ENCODE results near the gene ADCY2. TPM values are rescaled to one million over a fixed set of nuclear protein-coding genes. Genes with fewer than 3 reads are reported as not detected.

The ADCY2 gene
- total and polyA plus RNA-seq, 2 experiments from 2014 or later: 2.2 to 4.7 TPM

DNA sequence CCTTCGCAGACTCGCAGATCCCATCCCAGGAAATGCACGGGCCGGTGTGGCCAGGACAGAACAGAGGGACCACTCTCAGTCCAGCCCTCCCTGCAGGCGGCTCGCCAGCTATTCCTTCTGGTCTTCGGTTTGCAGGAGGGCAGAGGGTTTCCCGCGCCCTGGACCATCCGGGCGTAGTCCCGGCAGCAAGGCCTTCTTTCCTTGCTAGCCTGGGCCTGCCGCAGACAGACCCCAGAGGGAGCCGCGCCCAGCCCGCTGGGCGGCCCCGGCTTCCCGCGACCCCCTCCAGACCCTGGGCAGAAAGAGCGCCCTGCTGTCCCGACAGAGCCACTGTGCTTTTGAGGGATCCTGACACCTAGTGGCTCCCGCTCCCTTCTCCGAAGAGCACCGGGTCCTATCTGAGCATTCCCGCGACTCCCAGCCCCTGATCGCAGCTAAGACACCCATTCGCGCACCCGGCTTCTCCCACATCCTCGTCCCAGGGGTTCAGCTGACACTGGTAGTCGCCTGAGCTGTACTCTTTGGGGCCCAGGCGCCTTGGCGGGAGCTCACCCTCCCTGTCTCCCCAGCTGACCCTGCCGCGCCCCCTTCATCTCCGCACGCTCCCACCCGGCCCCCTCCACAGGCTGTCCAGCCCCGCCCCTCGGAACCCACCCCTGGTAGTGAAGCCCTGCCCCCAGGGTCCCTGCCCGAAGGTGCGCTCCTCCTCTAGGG is 453.9 kb downstream of the ADCY2 start:
- Histone ChIP-seq H3K4me3 (peak overlapping the region; percentile 72), H3K36me3 (no peaks in the 10 kb centered on the region), H3K9me3 (ENCODE audit: low read depth) (no peaks in the 10 kb centered on the region), H3K27ac (no peak overlapping the region), H3K4me1 (ENCODE audit: low read depth) (no peaks in the 10 kb centered on the region), H3K27me3 (no peaks in the 10 kb centered on the region)
- peak; percentile 14 to 72 for DNase-seq (ENCODE audit: low read depth in 1 of 2, low spot score in 1 of 2)
- TF ChIP-seq, protein P1, sequence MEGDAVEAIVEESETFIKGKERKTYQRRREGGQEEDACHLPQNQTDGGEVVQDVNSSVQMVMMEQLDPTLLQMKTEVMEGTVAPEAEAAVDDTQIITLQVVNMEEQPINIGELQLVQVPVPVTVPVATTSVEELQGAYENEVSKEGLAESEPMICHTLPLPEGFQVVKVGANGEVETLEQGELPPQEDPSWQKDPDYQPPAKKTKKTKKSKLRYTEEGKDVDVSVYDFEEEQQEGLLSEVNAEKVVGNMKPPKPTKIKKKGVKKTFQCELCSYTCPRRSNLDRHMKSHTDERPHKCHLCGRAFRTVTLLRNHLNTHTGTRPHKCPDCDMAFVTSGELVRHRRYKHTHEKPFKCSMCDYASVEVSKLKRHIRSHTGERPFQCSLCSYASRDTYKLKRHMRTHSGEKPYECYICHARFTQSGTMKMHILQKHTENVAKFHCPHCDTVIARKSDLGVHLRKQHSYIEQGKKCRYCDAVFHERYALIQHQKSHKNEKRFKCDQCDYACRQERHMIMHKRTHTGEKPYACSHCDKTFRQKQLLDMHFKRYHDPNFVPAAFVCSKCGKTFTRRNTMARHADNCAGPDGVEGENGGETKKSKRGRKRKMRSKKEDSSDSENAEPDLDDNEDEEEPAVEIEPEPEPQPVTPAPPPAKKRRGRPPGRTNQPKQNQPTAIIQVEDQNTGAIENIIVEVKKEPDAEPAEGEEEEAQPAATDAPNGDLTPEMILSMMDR (IDR thresholded peaks at IDR 0.05; ENCODE audit: low read depth, low read length): peak; percentile 19

DNA sequence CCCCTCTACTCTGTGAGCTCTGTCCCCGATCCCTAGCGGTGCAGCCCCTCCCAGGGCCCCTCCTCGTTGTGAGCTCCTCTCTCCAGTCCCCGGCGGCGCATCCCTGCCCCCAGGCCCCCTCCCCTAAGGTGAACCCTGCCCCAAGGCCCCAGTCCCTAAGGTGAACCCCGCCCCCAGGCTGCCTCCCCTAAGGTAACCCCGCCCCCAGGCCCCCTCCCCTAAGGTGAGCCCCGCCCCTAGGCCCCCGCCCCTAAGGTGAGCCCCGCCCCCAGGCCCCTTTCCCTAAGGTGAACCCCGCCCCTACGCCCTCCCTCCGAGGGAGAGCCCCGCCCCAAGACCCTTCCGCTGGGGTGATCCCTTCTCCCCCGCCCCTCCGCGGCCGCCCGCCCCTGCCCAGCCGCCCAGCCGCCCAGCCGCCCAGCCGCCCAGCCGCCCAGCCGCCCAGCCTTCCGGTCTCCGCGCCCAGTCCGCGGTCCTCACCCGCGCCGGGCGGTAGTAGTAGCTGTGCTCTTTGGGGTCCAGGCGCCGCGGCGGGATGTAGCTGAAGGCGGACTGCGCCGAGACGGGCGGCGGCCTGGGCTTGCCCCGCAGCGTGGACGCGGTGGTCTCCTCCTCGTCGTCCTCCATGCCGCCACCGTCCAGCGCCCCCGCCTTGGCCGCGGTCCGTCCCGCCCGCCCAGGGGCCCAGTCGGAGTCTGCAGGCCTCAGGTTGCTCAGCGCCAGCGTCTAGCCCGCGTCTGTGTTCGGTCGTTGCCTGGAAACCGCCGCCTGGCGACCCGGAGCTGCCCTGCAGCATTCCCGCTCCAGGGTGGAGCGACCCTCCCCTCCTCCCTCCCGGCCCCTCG is 454.7 kb downstream of the ADCY2 start, which contains the start of gene CFAP90:
Gene CFAP90 (minus strand): TSS at position 739 of the 845 bp plus-strand sequence. CDS start 112 bp downstream, at position 627.
- Histone ChIP-seq H3K9me3 (ENCODE audit: low read depth) (no peaks in the 10 kb centered on the region), H3K27ac (no peak within 1 kb of the TSS), H3K36me3 (no peaks in the 10 kb centered on the region), H3K4me3 (peak within 1 kb of the TSS; percentile 72), H3K27me3 (no peaks in the 10 kb centered on the region), H3K4me1 (ENCODE audit: low read depth) (no peaks in the 10 kb centered on the region)
- TF ChIP-seq, protein P1 (IDR thresholded peaks at IDR 0.05; ENCODE audit: low read depth, low read length): peak; percentile 56
- DNase-seq (ENCODE audit: low read depth in 1 of 2, low spot score in 1 of 2): peak; percentile 66 to 86

DNA sequence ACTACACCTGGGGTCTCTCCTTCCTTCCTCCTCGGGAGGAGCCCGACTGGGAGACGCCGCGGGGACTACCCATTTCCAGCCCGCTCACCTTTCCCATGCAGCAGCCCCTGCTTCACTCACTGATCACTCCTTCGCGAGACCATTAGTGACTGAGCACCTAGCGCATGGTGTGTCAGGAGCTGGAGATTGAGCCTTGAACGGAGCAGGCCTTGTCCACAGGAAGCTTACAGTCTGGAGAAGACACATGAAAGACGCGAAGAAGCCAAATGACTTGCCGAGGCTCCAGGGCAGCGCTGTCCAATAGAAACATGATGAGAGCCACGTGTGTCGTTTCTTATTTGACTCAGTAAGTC is 455.3 kb downstream of the ADCY2 start:
- Histone ChIP-seq H3K36me3 (no peaks in the 10 kb centered on the region), H3K4me1 (ENCODE audit: low read depth) (no peaks in the 10 kb centered on the region), H3K4me3 (peak overlapping the region; percentile 72), H3K27me3 (no peaks in the 10 kb centered on the region), H3K27ac (no peak overlapping the region), H3K9me3 (ENCODE audit: low read depth) (no peaks in the 10 kb centered on the region)
- TF ChIP-seq, protein P1 (IDR thresholded peaks at IDR 0.05; ENCODE audit: low read depth, low read length): no peak
- DNase-seq (ENCODE audit: low read depth in 1 of 2, low spot score in 1 of 2): no peak

DNA sequence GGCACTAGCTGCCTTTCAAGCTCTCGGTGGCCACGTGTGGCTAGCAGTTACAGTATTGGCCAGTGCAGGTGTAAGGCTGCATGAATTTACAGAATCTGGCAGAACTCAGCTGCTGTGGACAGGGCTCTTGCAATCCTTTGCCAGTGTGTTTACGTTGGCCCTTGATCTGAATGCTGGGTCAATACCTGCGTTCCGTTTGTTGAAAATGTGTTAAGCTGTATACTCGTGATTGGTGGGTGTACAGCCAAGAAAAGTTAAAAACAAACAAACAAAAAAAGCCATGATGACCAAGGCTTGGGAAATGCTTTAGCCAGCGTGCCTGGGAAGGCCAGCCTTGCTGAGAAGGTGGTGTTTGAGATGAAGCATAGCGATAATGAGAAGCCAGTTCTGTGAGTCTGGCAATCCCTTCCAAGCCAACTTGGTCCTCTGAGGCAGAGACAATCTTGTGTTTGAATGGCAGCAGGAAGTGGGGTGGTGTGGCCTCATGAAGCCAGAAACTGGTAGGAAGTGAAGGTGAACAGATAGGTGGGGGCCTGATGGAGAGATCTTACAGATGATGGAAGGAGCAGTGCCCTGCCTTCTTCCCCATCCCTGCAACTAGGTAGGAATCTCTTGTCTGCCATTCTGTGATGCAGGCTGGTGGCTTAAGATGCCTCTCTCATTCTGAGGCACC is 455.8 kb downstream of the ADCY2 start:
- no peak for DNase-seq (ENCODE audit: low read depth in 1 of 2, low spot score in 1 of 2)
- TF ChIP-seq, protein P1 (IDR thresholded peaks at IDR 0.05; ENCODE audit: low read depth, low read length): no peak
- H3K4me1 ChIP-seq (ENCODE audit: low read depth): no peaks in the 10 kb centered on the region
- H3K36me3 ChIP-seq: no peaks in the 10 kb centered on the region
- H3K4me3 ChIP-seq: no peak overlapping the region
- no peaks in the 10 kb centered on the region for H3K27me3 ChIP-seq
- H3K9me3 ChIP-seq (ENCODE audit: low read depth): no peaks in the 10 kb centered on the region
- no peak overlapping the region for H3K27ac ChIP-seq

DNA sequence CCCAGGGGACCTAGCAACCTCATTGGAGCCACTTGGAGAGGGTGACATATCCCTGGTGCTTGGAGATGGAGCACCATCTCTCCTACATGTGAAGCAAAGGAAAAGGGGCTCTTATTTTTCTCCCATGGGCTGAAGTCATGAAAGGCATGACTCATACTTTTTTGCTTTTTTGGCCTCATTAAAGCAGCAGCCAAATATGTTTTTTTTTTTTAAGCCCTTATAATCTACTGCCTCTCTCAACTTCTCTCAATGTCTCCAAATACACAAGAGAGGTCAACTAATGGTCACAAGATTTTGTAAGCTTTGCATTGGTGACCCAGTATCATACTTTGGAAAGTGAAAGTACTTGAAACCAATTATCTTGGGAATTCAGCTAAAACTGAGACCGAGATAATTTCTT is 456.6 kb downstream of the ADCY2 start:
- Histone ChIP-seq H3K36me3 (no peaks in the 10 kb centered on the region), H3K9me3 (ENCODE audit: low read depth) (no peaks in the 10 kb centered on the region), H3K4me1 (ENCODE audit: low read depth) (no peaks in the 10 kb centered on the region), H3K27ac (no peak overlapping the region), H3K27me3 (no peaks in the 10 kb centered on the region), H3K4me3 (no peak overlapping the region)
- DNase-seq (ENCODE audit: low read depth in 1 of 2, low spot score in 1 of 2): peak in 1 of 2 donors; percentile 68
- TF ChIP-seq, protein P1 (IDR thresholded peaks at IDR 0.05; ENCODE audit: low read depth, low read length): no peak

Data from cardiac muscle cell (in vitro differentiated cells and primary cell).